Stimulated activated CD4-positive, alpha-beta T cell treated with anti-CD3 and anti-CD28 coated beads, Interleukin-12 subunit alpha, Interleukin-12 subunit beta, amount 100 ng/mL, for 4 hours (primary cell): ENCODE data around the gene FSHR.

Source experiments
- DNase-seq: peaks from one replicate; pipeline ENCODE4 v3.0.0-alpha.2; 2020

FSHR gene

DNA sequence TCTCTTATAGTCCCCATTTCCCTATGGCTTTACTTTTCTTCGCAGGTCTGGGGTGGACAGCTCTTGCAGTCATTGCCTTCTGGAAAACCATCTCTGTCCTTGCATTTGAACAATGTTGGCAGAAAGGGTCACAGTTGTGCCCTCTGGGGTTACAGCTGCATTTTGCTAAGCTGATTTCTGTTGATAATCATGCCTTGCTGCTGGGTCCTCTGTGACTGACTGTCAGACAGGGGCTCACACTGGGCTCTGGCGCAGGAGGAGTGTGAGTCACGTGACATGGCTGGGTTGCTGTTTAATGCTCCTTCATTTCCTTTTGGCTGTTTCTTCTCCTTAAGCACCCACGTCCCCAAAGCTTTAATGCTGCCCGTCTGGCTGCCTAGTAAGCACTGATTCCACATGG lies 202.2 kb downstream of the FSHR start:
- no peak for DNase-seq

DNA sequence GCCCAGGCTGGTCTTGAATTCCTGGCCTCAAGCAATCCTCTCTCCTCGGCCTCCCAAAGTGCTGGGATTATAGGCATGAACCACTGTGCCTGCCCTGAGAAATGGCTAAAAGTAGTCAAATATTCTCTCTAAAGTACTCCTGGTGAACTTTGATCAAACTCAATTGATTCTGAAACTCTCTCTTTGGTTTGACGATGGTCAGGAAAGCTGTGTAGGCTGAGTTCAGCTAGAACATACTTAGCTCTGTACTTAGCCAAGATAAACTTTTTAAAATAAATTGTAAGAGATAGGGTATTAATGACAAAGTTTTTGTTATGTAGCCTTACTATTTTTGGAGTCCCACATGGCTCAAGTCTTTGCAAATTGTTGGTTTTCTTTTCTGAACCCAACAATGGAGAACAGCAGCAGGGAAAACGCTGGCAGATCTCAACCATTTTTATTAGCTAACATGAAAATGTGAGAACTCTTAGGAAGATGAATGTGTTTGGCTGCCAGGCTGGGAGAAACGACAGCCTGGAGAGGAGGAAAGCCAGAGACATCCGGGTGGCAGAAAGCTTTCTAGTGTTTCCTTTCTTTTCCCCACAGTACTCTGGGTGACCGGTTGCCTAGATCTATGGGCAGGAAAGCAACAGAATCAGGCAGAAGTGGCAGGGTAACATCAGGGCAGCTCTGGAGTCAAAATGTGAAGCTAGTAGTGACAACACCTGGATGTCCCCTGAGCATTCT lies 205.8 kb downstream of the FSHR start:
- DNase-seq = no peak

DNA sequence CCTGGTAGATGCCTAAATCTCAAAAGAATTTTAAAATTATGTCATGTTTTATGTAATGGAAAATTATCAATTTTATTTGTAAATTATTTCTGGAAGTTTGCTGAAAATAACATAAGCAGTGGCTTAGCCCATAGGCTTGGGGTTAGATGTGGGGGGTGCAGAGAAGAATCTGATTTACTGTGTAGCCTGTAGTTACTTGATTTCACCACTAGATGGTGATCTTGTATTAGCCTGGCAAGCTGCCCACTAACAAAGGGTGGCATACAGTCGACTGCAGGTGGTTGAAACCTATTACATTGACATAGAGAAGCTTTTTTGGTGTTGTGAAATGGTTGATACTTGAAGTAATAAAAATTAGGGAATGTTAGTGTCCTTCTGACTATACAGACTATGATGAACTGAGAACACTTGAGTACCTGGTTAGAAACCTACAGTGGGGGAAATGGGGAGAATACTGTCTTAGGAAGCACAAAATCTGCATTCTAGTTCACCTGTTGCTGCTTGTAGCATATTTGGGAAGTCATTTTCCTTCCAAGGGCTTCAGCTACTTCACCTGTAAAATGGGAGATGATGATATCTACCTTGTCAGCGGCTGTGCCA lies 207.8 kb downstream of the FSHR start:
- DNase-seq = no peak

DNA sequence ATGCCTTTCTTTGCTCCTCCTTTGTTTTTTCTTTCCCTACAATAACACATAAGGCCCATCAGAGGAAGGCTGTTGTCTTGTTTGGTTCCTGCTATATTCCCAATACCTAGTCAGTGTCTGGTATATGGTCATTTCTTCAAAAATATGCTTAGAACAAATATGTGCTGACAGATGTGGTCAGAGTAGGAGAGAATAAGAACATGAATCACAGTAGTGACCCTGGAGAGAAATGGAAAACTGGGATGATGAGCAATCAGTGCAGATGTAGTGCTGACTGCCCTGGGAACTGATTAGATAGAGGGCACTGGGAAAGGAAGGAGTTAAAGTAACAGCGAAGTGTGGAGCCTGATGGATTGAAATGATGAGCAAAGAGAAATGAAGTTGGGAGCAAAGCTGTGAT lies 209.4 kb downstream of the FSHR start:
- DNase-seq = no peak

DNA sequence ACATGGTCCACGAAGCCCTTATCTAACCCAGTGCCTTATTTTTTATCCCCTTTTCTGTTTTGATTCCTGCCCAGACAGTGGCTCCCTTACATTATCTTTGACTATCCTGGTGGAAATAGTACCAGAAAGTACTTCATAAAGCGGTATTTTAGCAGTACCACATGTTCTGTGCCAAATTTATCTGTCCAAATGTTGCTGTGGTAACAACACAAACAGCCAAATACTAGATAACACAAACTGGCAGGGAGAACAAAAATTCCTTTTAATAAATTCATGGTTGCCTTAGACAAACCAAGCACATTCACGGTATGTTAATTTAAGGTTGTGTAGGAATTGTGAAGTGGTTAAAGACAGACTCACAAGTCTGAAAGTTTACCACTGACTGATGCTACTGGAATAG lies 210.9 kb downstream of the FSHR start:
- DNase-seq = no peak

DNA sequence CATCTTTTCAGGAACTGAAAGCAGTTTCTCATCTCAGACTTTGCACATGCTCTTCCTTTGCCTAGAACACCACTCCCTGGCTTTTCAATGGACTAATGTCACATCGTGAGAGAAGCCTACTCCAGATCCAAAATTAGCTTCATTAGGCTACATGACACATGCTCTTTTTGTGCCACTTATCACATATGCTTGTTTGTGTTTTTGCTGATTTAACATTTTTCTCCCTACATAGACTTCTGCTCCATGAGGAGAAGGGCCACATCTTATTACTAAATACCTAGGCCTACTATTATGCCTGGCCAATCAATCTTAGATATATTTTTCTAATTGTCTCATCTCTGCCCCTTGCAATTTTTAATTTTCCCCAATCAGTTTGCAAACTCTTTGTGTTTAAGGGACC lies 212.4 kb downstream of the FSHR start:
- DNase-seq = no peak

DNA sequence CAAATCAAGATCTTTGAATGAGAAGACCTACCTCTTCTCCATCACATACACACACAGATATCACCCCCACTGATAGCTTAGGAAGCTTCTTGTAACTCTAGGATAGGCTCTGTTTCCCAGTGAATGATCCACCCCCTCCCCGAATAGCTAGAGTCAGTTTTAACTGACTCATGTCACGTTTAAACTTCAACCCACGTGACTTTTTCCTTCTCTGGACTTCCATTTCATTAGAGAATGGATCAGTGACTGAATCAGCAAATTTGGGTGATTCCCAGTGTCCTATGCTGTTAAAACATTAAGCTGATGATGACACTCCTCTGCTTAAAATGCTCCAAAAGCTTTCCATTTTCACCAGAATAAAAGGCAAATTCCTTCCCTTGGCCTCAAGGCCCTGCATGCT lies 212.9 kb downstream of the FSHR start:
- no peak for DNase-seq

DNA sequence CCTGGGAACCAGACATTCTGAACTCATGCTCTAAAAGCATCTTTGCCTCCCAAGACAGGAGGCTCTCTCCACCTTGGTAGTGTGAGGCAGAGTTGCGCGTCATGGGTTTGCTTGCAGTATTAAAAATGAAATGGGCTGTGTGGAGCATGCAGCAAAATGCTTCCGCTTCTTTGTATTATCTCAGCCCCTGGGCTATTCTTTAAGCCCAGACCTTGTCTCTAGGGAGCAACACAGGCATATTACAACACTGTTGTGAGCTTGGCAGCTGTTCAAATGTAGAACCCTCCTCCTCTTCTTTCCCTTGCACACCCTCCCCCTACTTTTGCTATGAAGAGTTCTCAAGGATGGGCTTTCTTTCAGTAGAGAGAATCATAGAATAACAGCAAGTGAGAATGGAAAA lies 213.7 kb downstream of the FSHR start:
- DNase-seq = no peak

DNA sequence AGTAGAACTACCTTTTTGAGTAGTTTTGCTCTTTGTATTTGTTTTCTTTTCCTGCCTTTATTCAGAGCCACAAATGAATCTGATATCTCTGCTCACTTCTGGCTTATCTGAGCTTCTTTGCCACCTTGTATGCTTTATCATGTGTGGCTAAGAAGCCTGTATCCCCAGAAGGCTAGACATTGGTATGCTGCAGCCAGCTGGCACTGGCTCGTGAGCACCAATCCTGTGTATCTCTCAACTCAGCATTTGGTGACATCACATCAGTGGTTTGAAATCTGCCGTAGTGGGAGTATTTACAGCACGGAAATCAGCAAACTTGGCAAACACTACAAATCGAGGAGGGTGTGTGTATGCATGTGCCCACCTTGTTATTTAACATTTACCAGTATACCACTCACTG lies 215.1 kb downstream of the FSHR start:
- DNase-seq = no peak

DNA sequence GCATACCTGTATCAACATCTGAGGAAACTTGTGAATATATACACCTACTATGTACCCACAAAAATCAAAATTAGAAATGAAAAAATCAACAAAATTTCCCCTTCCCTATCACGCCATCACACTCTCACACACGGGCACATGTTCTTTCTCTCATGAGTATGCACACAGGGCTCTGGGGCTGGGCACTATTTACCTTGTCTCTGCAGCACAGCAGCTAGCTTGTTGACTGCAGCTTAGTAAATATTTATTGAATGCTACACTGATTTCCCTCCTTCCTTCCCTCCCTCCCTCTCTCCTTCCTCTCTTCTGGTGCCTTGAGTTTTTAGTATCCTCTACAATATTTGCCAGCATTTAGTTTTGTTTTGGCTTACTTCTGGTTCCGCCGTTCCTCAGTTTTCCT lies 216.1 kb downstream of the FSHR start:
- DNase-seq = no peak

DNA sequence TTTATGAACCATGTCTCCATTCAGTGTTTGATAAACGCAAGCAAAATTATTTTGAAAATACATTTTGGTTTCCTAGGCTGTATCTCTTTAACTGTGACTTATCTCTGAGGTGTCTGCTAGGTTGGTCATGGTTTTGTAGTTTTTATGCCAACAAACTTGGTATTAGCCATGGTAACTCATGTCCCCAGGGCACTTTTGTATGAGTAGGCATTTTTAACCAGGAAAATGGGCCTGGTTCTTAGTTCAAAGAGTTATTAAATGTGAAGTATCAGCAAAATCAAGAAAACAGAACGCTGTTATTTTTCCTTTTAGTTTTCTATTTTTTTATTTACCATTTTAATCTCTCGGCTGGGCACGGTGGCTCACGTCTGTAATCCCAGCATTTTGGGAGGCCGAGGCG lies 219.5 kb downstream of the FSHR start:
- no peak for DNase-seq

DNA sequence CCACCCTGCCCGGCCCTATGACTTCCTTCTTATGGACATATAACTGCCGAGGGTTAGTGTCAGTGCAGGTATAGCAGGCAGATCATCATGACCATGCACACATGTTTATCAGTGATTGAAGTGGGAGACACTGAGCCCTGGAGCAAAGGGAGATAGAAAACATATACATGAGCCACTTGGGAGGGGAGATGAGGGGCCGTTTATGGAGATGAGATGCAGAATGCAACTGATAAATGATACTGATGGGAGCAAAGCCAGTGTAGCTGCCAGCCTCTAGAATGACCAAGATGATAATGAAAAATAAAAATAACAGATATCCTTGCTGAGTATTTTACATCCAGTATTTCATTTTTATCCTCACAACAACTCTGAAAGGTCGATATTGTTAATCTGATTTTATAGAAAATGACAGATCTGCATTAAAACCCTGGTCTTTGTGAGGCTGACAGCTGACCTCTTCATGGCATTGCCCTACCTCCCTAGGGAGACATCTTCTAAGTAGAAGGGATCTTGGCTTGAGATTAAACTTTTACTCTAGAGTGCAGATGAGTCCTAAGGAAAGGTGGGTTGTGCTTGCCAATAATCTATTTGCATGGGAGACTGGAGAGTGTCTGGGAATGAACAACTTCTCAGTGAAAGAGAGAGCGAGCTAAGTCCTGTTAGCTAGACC lies 220.4 kb downstream of the FSHR start:
- DNase-seq = no peak

DNA sequence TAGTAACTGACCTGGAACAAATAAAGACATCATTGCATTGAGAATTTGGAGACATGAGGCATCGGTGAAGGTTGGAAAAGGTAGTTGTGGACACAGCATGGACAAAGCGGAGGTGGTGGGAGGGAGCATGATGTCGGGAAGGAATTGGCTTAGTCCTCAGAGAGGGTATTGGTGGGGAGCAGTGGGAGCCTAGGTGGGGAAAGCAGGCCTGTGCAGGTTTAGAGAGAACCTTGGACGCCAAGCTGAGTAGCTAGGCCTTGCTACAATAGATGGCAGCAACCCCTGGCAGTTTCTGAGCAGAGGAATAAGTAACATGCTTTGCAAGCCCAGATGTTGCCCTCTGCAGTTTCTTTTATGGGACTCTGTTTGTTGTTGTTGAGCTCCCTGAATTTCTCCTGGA lies 221.6 kb downstream of the FSHR start:
- DNase-seq = no peak

DNA sequence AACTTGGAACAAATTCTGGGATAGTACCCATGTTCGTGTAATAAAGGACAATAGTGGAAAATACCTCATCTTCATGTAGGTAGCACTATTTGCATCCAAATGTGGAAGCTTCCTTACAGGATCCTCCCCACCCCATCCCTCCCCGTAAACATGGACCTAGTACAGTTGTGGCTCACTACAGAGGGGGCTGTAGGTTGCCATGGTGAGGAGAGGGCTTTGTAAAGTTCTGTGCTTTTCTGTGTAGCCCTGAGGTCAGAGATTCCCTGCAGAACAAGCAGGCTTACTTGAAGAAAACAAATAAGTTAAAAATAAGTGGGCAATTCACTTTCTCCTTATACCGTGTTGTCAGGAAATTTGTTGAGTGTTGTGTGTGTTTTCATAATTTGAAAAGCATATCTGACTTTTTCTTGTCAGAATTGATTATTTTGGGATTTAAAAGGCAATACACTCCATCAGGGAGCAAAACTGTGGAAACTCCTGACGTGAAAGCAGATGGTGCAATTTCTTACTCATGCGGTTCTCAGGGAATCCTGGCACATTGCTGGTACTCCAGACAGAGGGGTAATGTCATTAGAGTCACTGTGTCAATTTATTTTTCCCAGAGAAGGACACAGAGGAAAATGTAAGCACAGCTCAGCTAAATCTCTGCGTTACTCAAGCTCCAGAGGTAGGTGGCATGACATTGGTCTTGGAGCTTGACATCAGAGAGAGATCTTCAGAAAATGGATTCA lies 224.6 kb downstream of the FSHR start:
- DNase-seq = no peak

DNA sequence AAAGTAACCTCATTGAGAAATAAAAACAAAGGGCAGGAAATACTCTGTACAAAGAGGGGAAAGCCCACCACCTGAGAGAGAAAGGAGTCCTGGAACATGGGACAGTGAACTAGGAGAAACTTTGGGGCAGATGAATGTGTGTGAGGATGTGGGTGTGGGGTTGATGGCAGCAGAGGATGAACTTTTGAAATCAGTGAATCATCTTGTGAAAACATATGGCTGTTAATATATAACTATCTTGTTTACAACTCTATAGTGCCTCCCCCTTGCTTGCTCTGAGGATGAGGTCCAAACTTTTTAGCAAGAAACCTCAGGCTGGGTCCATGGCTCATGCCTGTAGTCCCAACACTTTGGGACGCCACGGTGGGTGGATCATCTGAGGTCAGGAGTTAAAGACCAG lies 227.0 kb downstream of the FSHR start:
- DNase-seq = no peak

DNA sequence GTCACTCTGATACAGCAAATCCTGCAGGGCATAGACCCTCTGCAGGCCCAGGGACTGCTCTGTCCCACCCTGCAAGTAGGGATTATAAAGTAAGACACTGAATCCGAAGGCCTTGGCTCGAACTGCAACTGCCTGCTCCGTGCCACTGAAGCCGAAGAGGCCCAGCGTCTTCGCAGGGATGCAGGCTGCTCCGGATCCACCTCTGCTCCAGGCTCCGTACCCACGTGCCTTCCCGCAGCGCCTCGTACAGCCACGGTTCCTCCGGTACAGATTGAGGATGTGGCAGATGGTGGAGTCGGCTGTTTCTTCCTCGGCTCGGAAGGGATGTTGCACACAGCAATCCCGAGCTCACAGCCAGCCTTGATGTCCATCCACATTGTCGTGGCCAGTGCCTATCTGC lies 238.4 kb downstream of the FSHR start:
- no peak for DNase-seq

DNA sequence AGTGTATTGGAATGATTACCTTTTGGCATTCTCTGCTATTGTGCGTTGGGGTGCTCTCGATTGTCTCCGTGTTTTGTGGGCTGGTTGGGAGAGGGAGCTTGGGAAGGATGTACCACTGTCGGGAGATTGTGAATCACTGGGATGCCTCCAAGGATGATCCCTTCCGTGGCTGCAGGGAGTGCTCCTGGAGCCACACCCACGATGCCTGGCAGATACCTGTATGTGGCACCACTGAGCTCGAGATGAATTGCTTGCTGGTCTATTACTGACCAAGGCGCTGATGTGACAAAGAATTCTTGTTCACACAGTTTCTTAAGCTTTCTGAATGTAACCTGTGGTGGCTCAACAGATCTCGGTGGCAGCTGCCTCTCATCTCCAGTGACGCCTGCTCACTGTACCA lies 239.1 kb downstream of the FSHR start:
- DNase-seq = no peak

DNA sequence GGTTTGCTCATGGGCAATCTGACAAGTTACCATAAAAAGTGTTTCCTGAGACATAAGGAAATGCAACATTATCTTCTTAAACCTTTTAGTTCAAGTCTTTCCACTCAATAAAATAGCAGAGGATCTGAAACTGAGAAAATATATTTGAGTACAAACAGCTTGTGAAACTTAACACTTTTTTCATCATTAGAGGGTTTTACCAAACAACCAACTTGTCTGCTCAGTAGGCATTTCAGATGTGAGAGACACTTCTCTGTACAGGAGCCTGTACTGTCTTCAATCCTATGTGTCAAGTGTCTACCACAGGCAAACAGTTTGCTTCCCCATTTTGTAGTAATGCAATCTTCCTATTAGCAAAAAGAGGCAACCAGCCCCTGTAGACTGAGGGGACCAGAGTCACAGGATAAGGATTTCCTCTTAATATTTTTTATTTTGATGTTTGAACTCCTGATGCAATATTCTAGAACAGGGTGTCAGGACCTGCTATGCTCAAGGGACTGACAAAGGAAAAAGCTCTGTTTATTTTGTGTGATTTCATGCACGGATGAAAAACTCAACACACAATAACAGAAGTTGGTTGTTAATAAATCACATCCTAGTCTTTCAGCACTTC lies 239.7 kb downstream of the FSHR start:
- no peak for DNase-seq
